ENCODE measurements around the gene CHRM1. TPM values are rescaled to one million over a fixed set of nuclear protein-coding genes. Genes with fewer than 3 reads are reported as not detected.
A peak's percentile ranks its signal among the peaks of the same experiment; 100 is the strongest.

The CHRM1 gene
- total and polyA plus RNA-seq, 2 of the 13 experiments (the other 11 are each of a cell fraction or from before 2014, with no cell fraction given): not detected

GRCh38 chr11:62880803-62881578 lies 40.2 kb downstream of the CHRM1 start, which contains the start of gene SLC3A2 (continued):
- TF ChIP-seq ARID5B (CRISPR knock-in tag; IDR thresholded peaks at IDR 0.05) (peak; percentile 20; the same call in 1 of the 2 replicates), SOX6 (IDR thresholded peaks at IDR 0.05) (no peak), SOX6 (CRISPR knock-in tag; IDR thresholded peaks at IDR 0.05) (peak; percentile 55), FLYWCH1 (CRISPR knock-in tag; IDR thresholded peaks at IDR 0.05) (no peak), JARID2 (CRISPR knock-in tag; IDR thresholded peaks at IDR 0.05; ENCODE audit: insufficient replicate concordance) (no peak), ZNF274 (CRISPR knock-in tag; IDR thresholded peaks at IDR 0.05) (peak; percentile 81), MTA1 (CRISPR knock-in tag; IDR thresholded peaks at IDR 0.05; ENCODE audit: borderline replicate concordance) (peak; percentile 91; the same call in 1 of the 2 replicates), TAF15 (IDR thresholded peaks at IDR 0.05; ENCODE audit: low read depth, low read length, poor library complexity, severe bottlenecking) (peak; percentile 32), ZNF264 (CRISPR knock-in tag; IDR thresholded peaks at IDR 0.05) (0 out of 2 replicates have a peak, but pooled peaks have one; percentile 39), ZNF263 (CRISPR knock-in tag; IDR thresholded peaks at IDR 0.05) (peak; percentile 10; the same call in 1 of the 2 replicates), DPF2 (CRISPR knock-in tag; IDR thresholded peaks at IDR 0.05; ENCODE audit: borderline replicate concordance, low read depth) (no peak), GRHL1 (CRISPR knock-in tag; conservative IDR thresholded peaks at IDR 0.05) (no peak), MZF1 (CRISPR knock-in tag; IDR thresholded peaks at IDR 0.05; ENCODE audit: borderline replicate concordance) (0 out of 2 replicates have a peak, but pooled peaks have one; percentile 90), ZNF225 (CRISPR knock-in tag; IDR thresholded peaks at IDR 0.05) (peak; percentile 93), ZNF30 (CRISPR knock-in tag; IDR thresholded peaks at IDR 0.05) (peak; percentile 81; the same call in 1 of the 2 replicates), ZNF124 (CRISPR knock-in tag; IDR thresholded peaks at IDR 0.05) (no peak), ZSCAN31 (CRISPR knock-in tag; IDR thresholded peaks at IDR 0.05; ENCODE audit: low read depth) (no peak; the same call in 1 of the 2 replicates), ZNF431 (CRISPR knock-in tag; IDR thresholded peaks at IDR 0.05; ENCODE audit: borderline replicate concordance, low read depth) (peak; percentile 88)
- TF ChIP-seq, protein P1, sequence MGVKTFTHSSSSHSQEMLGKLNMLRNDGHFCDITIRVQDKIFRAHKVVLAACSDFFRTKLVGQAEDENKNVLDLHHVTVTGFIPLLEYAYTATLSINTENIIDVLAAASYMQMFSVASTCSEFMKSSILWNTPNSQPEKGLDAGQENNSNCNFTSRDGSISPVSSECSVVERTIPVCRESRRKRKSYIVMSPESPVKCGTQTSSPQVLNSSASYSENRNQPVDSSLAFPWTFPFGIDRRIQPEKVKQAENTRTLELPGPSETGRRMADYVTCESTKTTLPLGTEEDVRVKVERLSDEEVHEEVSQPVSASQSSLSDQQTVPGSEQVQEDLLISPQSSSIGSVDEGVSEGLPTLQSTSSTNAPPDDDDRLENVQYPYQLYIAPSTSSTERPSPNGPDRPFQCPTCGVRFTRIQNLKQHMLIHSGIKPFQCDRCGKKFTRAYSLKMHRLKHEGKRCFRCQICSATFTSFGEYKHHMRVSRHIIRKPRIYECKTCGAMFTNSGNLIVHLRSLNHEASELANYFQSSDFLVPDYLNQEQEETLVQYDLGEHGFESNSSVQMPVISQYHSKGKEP (CRISPR knock-in tag; IDR thresholded peaks at IDR 0.05): no peak
- TF ChIP-seq, protein P2, sequence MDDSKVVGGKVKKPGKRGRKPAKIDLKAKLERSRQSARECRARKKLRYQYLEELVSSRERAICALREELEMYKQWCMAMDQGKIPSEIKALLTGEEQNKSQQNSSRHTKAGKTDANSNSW (CRISPR knock-in tag; IDR thresholded peaks at IDR 0.05; ENCODE audit: borderline replicate concordance): peak; percentile 57; the same call in 1 of the 2 replicates
- TF ChIP-seq, protein P3, sequence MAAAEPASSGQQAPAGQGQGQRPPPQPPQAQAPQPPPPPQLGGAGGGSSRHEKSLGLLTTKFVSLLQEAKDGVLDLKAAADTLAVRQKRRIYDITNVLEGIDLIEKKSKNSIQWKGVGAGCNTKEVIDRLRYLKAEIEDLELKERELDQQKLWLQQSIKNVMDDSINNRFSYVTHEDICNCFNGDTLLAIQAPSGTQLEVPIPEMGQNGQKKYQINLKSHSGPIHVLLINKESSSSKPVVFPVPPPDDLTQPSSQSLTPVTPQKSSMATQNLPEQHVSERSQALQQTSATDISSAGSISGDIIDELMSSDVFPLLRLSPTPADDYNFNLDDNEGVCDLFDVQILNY (CRISPR knock-in tag; conservative IDR thresholded peaks at IDR 0.05): peak; percentile 12

Data from HepG2 (cell line).